ENCODE measurements around the gene CRYBA4. TPM values are rescaled to one million over a fixed set of nuclear protein-coding genes. Genes with fewer than 3 reads are reported as not detected.
"Not testable (repeated sequence)": the region's sequence is repeated elsewhere in the genome, so short reads cannot be mapped to it uniquely, and the experiment has no call there.

The CRYBA4 gene
- total RNA-seq, 2 experiments from 2014 or later: not detected

GRCh38 chr22:26597480-26597879 lies 24.3 kb upstream of the CRYBA4 start:
- POLR2A ChIA-PET: interaction anchor here (0.7 to 1.3 kb wide), 2 partner anchors 12 to 94 kb away, joined by 3 to 4 read pairs; no protein-coding TSS in a partner anchor

GRCh38 chr22:26599505-26599904 lies 22.3 kb upstream of the CRYBA4 start:
- Mint-ChIP-seq H3K27ac (no peak overlapping the region), H3K27me3 (ENCODE audit: low read depth) (peaks cover 2% of the 10 kb centered on the region), H3K36me3 (ENCODE audit: low read depth) (no peaks in the 10 kb centered on the region), H3K9me3 (ENCODE audit: insufficient read depth) (no peaks in the 10 kb centered on the region), H3K4me1 (ENCODE audit: low read depth) (peaks cover 42% of the 10 kb centered on the region), H3K4me3 (no peak overlapping the region)
- POLR2A ChIA-PET: no interaction called here
- no peak for DNase-seq
- no peak for ATAC-seq
- CTCF ChIA-PET: no interaction called here

More at GRCh38 chr22:26597480-26597879, 24.3 kb upstream of the CRYBA4 start:
- H3K36me3 Mint-ChIP-seq (ENCODE audit: low read depth): no peaks in the 10 kb centered on the region
- no peak for ATAC-seq
- H3K4me3 Mint-ChIP-seq: peak overlapping the region; percentile 42
- peaks cover 54% of the 10 kb centered on the region for H3K4me1 Mint-ChIP-seq (ENCODE audit: low read depth)
- CTCF ChIA-PET: interaction anchor here (1.0 to 2.4 kb wide), 5 partner anchors 8 to 93 kb away, joined by 3 to 7 read pairs (median 4); no protein-coding TSS in a partner anchor
- peak overlapping the region; percentile 79 for H3K27ac Mint-ChIP-seq
- no peak for DNase-seq
- no peaks in the 10 kb centered on the region for H3K9me3 Mint-ChIP-seq (ENCODE audit: insufficient read depth)
- H3K27me3 Mint-ChIP-seq (ENCODE audit: low read depth): peaks cover 2% of the 10 kb centered on the region

GRCh38 chr22:26601726-26602125 lies 20.0 kb upstream of the CRYBA4 start:
- H3K36me3 Mint-ChIP-seq (ENCODE audit: low read depth): no peaks in the 10 kb centered on the region
- CTCF ChIA-PET: no interaction called here
- H3K9me3 Mint-ChIP-seq (ENCODE audit: insufficient read depth): no peaks in the 10 kb centered on the region
- peaks cover 2% of the 10 kb centered on the region for H3K27me3 Mint-ChIP-seq (ENCODE audit: low read depth)
- H3K4me1 Mint-ChIP-seq (ENCODE audit: low read depth): peaks cover 35% of the 10 kb centered on the region
- H3K27ac Mint-ChIP-seq: no peak overlapping the region
- ATAC-seq (no peak), DNase-seq (no peak)
- POLR2A ChIA-PET: no interaction called here
- no peak overlapping the region for H3K4me3 Mint-ChIP-seq

- ChIA-PET CTCF (no interaction called here), POLR2A (no interaction called here)
- ATAC-seq (no peak), DNase-seq (no peak)
- no peaks in the 10 kb centered on the region for H3K36me3 Mint-ChIP-seq (ENCODE audit: low read depth)
- H3K27ac Mint-ChIP-seq: no peak overlapping the region
- H3K4me3 Mint-ChIP-seq: no peak overlapping the region
- peaks cover 31% of the 10 kb centered on the region for H3K4me1 Mint-ChIP-seq (ENCODE audit: low read depth)
- peaks cover 2% of the 10 kb centered on the region for H3K27me3 Mint-ChIP-seq (ENCODE audit: low read depth)
- H3K9me3 Mint-ChIP-seq (ENCODE audit: insufficient read depth): no peaks in the 10 kb centered on the region
Measured at GRCh38 chr22:26602127-26602526, 19.6 kb upstream of the CRYBA4 start.

- ChIA-PET CTCF (no interaction called here), POLR2A (no interaction called here)
- no peak overlapping the region for H3K4me3 Mint-ChIP-seq
- H3K27me3 Mint-ChIP-seq (ENCODE audit: low read depth): peaks cover 5% of the 10 kb centered on the region
- peaks cover 17% of the 10 kb centered on the region for H3K4me1 Mint-ChIP-seq (ENCODE audit: low read depth)
- H3K36me3 Mint-ChIP-seq (ENCODE audit: low read depth): no peaks in the 10 kb centered on the region
- peak overlapping the region; percentile 15 for H3K27ac Mint-ChIP-seq
- ATAC-seq (no peak), DNase-seq (no peak)
- H3K9me3 Mint-ChIP-seq (ENCODE audit: insufficient read depth): no peaks in the 10 kb centered on the region
Measured at GRCh38 chr22:26604368-26604767, 17.4 kb upstream of the CRYBA4 start.

- H3K4me3 Mint-ChIP-seq: no peak overlapping the region
- peaks cover 7% of the 10 kb centered on the region for H3K27me3 Mint-ChIP-seq (ENCODE audit: low read depth)
- no peak for DNase-seq
- H3K27ac Mint-ChIP-seq: no peak overlapping the region
- CTCF ChIA-PET: interaction anchor here (1.2 kb wide), 1 partner anchor 20 kb away, joined by 3 read pairs; no protein-coding TSS in a partner anchor
- POLR2A ChIA-PET: no interaction called here
- no peaks in the 10 kb centered on the region for H3K36me3 Mint-ChIP-seq (ENCODE audit: low read depth)
- no peaks in the 10 kb centered on the region for H3K9me3 Mint-ChIP-seq (ENCODE audit: insufficient read depth)
- H3K4me1 Mint-ChIP-seq (ENCODE audit: low read depth): peaks cover 32% of the 10 kb centered on the region
- ATAC-seq: no peak
Measured at GRCh38 chr22:26606611-26607010, 15.2 kb upstream of the CRYBA4 start.

- POLR2A ChIA-PET: no interaction called here
- DNase-seq: no peak
- no peak for ATAC-seq
- H3K36me3 Mint-ChIP-seq (ENCODE audit: low read depth): no peaks in the 10 kb centered on the region
- H3K9me3 Mint-ChIP-seq (ENCODE audit: insufficient read depth): no peaks in the 10 kb centered on the region
- H3K27me3 Mint-ChIP-seq (ENCODE audit: low read depth): peaks cover 13% of the 10 kb centered on the region
- no peak overlapping the region for H3K27ac Mint-ChIP-seq
- H3K4me3 Mint-ChIP-seq: no peak overlapping the region
- CTCF ChIA-PET: interaction anchor here (1.1 to 1.6 kb wide), 3 partner anchors 11 to 105 kb away, joined by 3 to 5 read pairs (median 3); no protein-coding TSS in a partner anchor
- peaks cover 32% of the 10 kb centered on the region for H3K4me1 Mint-ChIP-seq (ENCODE audit: low read depth)
Measured at GRCh38 chr22:26608129-26608528, 13.6 kb upstream of the CRYBA4 start.

- no peak for ATAC-seq
- Mint-ChIP-seq H3K27me3 (ENCODE audit: low read depth) (peaks cover 19% of the 10 kb centered on the region), H3K27ac (peak overlapping the region; percentile 2), H3K4me3 (no peak overlapping the region), H3K9me3 (ENCODE audit: insufficient read depth) (no peaks in the 10 kb centered on the region), H3K4me1 (ENCODE audit: low read depth) (peaks cover 26% of the 10 kb centered on the region), H3K36me3 (ENCODE audit: low read depth) (no peaks in the 10 kb centered on the region)
- DNase-seq: no peak
- POLR2A ChIA-PET: interaction anchor here (1.1 kb wide), 1 partner anchor 13 kb away, joined by 4 read pairs; no protein-coding TSS in a partner anchor
- CTCF ChIA-PET: no interaction called here
Measured at GRCh38 chr22:26609287-26609686, 12.5 kb upstream of the CRYBA4 start.

- DNase-seq: peak; percentile 78
- Mint-ChIP-seq H3K4me1 (ENCODE audit: low read depth) (peaks cover 27% of the 10 kb centered on the region), H3K9me3 (ENCODE audit: insufficient read depth) (no peaks in the 10 kb centered on the region), H3K36me3 (ENCODE audit: low read depth) (no peaks in the 10 kb centered on the region), H3K4me3 (peak overlapping the region; percentile 56), H3K27me3 (ENCODE audit: low read depth) (peaks cover 21% of the 10 kb centered on the region), H3K27ac (peak overlapping the region; percentile 91)
- ChIA-PET POLR2A (interaction anchor here (0.8 kb wide), 1 partner anchor 32 kb away, joined by 3 read pairs; no protein-coding TSS in a partner anchor), CTCF (interaction anchor here (1.5 to 1.6 kb wide), 3 partner anchors 14 to 108 kb away, joined by 3 to 10 read pairs (median 5); no protein-coding TSS in a partner anchor)
- ATAC-seq: peak; percentile 84
Measured at GRCh38 chr22:26610072-26610958, 11.4 kb upstream of the CRYBA4 start.

GRCh38 chr22:26610996-26611395 lies 10.8 kb upstream of the CRYBA4 start:
- ChIA-PET POLR2A (interaction anchor here (0.8 kb wide), 1 partner anchor 31 kb away, joined by 3 read pairs; no protein-coding TSS in a partner anchor), CTCF (interaction anchor here (1.5 to 1.6 kb wide), 3 partner anchors 15 to 109 kb away, joined by 3 to 10 read pairs (median 5); no protein-coding TSS in a partner anchor)
- DNase-seq: no peak
- no peak for ATAC-seq
- H3K4me3 Mint-ChIP-seq: peak overlapping the region; percentile 36
- H3K36me3 Mint-ChIP-seq (ENCODE audit: low read depth): no peaks in the 10 kb centered on the region
- H3K27ac Mint-ChIP-seq: no peak overlapping the region
- peaks cover 21% of the 10 kb centered on the region for H3K27me3 Mint-ChIP-seq (ENCODE audit: low read depth)
- H3K4me1 Mint-ChIP-seq (ENCODE audit: low read depth): peaks cover 32% of the 10 kb centered on the region
- H3K9me3 Mint-ChIP-seq (ENCODE audit: insufficient read depth): no peaks in the 10 kb centered on the region

- ChIA-PET CTCF (interaction anchor here (0.6 kb wide), 1 partner anchor 46 kb away, joined by 3 read pairs; no protein-coding TSS in a partner anchor), POLR2A (no interaction called here)
- Mint-ChIP-seq H3K27me3 (ENCODE audit: low read depth) (peaks cover 21% of the 10 kb centered on the region), H3K4me3 (no peak overlapping the region), H3K4me1 (ENCODE audit: low read depth) (peaks cover 45% of the 10 kb centered on the region), H3K9me3 (ENCODE audit: insufficient read depth) (no peaks in the 10 kb centered on the region), H3K36me3 (ENCODE audit: low read depth) (no peaks in the 10 kb centered on the region), H3K27ac (no peak overlapping the region)
- ATAC-seq (no peak), DNase-seq (no peak)
Measured at GRCh38 chr22:26612652-26613051, 9.1 kb upstream of the CRYBA4 start.

GRCh38 chr22:26613753-26614152 lies 8.0 kb upstream of the CRYBA4 start:
- H3K9me3 Mint-ChIP-seq (ENCODE audit: insufficient read depth); CTCF ChIA-PET; DNase-seq; ATAC-seq; H3K27ac Mint-ChIP-seq; POLR2A ChIA-PET; H3K4me3 Mint-ChIP-seq; H3K36me3 Mint-ChIP-seq (ENCODE audit: low read depth): not testable (repeated sequence)
- Mint-ChIP-seq H3K27me3 (ENCODE audit: low read depth) (peaks cover 19% of the 10 kb centered on the region), H3K4me1 (ENCODE audit: low read depth) (peaks cover 49% of the 10 kb centered on the region)
